Stimulated activated CD4-positive, alpha-beta T cell treated with anti-CD3 and anti-CD28 coated beads, TNF-alpha, amount 100 ng/mL, for 1 hour (primary cell): ENCODE data around the gene FREM1.

Source experiments
- DNase-seq, 3 donors: peaks; one replicate each; pipeline ENCODE4 v3.0.0-alpha.2; 2020; ENCODE audit warnings: low read depth in 3 of 3, low spot score in 1 of 3

The FREM1 gene

DNA sequence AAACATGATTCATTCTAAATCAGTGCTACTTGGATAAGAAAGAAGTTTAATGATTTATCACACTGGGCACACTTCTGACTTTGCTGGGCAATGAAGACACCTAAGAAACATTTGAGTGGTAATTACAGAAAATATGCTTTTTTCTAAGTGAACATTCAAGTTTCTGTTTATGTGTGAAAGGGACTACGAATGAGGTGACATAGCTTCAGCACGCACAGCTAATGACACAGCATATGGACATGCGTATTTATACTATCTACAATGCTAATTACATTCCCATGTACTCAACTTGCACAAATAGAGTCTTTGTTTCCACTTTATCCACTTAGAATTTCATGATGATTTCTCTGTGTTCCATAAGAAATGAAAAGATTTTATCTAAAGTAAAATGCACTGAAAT is 40.6 kb downstream of the FREM1 start:
- DNase-seq = no peak

DNA sequence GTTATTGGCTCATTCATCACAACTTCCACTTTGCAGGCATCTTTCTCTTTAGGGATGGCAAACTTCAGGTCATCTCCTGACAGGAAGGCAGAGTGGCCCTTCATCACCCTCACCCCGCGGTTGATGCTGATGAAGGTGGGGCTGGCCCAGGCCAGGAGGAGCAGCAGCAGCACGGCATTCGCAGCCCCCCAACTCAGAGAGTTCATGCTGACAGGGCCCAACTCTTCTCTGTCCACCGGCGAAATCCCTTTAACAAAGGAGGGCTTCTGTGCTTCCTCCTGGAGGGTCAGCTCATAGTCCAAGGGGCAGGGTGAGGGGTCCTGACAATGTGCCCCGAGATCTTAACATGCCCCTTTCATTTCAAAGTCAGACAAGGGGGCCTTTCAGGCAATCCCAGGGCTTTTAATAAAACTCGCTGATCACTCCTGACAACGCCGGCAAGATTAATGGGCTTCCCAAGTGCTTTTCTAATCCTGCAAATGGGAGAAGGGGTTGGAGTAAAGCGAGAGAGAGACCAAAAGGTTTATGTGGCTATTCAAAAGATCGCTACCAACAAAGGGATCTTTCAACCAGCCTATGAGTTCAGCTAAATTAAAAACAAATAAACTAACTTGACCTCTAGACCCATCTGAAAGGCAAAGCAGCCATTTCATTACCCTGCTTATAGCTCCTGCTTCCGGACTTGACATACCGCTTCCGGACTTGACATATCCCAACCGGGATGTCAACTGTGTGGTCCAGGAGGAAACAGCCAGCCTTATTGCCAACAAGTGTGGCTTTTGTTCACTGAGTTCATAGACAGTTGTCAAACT is 41.2 kb downstream of the FREM1 start:
- no peak for DNase-seq

DNA sequence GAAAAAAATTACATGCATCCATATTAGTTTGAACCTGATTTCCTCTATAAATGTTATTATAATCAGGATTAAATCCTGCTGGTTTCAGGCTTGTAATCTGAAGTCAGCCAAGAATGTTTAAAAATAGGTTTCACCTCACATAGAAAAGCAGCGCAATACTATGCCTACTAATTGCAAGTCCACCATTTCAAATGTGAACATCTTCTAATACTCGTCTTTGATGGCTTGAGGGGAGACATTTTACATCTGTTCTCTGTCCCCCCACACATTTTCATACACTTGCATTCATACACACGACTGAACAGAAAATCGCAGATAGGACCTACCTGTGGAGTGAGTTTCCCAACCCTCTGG is 41.8 kb downstream of the FREM1 start:
- DNase-seq = no peak

DNA sequence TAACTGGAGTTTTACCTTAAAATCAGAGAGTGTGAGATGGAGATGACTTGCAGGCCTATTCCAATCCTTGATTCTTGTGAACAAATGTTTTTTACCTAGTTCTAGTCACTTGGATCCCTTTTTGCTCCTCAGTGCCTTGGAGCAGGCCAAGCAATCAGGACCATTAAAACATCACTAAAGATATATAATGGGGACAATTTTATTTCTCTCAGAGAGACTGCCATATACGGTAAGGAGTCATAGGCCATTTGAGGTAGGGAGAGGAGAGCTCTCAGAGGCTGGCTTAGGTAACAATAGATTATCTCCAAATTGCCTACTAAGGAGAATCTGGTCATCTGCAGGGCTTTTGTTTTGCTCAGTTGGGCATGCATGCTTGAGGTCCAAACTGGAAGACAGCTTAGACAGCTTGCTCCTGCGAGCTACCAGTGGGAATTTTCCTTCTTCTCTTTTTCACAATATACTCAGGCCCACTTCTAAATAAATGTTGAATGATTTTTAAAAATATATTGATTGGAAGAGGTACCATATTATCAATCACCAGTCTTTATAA is 44.0 kb downstream of the FREM1 start:
- DNase-seq = no peak

DNA sequence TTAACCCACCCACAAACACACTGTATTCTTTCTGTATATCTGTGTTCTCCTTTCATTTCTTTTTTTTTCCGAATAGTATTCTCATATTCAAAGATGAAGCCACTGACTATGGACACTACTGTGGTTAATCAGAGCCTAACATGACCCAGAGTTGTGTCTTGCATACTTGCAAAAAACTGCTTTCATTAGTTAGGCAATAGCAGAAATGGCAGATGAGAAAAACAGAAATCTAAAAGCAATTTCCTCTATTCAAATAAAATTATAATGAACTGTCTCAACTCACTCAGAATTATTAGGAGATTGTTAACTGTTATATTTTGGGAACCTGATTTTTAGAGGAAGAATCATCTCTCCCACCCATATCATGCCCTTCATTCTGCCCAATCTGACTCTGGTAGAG is 45.9 kb downstream of the FREM1 start:
- no peak for DNase-seq

DNA sequence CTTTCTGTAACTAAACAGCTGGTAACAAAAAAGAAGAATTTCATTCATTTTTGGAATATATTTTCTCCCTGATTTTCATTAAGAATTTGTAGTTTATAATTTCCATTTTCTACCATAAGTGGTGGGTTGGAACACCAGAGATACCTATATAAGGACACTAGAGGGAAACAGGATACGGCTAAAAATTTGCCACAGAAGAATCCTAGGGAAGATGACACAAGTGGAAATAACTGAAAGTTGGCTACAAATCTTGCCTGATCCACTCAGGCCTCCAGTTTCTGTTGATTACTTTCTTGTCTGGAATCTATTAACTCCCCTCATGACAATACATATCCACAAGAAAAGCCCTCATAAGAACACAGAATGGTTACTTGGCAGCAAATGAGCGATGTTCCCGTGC is 46.8 kb downstream of the FREM1 start:
- no peak for DNase-seq

DNA sequence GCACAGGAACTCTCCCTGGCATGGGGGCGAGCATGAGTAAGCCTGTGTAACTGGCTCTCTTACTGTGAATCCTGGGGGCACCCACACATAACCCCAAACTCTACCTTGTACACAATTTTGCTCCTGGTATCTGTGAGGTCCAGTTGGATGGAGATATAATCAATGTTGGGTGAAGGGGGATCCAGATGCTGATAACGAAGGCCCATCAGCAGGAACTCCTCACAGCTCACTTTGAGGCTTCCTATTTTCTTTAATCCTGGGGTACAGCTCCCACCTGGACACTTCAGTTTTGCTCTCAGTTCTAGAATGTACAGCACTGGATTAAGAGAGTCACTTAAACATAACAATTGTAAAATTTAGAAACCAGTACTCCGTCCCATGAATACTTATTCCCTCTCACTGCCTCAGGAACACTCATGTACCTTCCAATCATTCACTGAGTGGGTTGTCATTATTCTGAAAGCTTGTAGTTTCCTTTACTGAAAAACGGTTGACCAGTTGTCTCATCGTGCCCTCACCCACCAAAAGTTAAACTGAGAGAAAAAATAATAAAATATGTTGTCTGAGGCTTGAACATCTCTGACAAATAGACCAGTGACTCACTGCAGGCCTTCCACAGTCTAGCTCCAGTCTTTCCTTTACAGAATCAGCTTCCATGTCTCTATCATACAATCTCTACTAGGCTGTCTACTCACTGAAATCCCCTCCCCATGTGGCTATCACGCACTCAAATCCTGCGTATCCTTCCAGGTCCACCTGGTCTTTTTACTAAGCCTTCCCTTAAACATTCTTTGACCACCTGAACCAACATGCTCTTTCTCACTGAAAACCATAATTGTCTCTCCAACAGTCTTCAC is 52.6 kb downstream of the FREM1 start:
- no peak for DNase-seq

DNA sequence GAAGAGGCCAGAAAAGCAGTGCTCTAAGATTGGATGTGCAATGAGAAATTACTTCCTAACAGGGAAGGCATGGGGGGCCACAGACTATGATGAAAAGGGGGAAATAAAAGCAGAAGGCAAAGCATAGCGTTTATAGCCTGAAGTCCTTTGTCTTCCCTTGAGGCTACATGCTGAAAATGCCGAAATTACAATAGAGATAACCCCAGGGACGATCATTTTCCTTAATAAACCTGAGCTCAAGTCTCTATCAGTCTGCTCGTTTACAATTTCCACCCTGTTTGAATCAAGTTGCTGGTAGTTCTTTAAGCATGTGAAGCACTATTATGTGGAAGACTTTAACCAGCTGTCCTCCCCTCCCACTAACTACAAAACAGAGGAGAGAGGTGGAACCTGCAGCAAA is 60.4 kb downstream of the FREM1 start:
- DNase-seq = no peak

DNA sequence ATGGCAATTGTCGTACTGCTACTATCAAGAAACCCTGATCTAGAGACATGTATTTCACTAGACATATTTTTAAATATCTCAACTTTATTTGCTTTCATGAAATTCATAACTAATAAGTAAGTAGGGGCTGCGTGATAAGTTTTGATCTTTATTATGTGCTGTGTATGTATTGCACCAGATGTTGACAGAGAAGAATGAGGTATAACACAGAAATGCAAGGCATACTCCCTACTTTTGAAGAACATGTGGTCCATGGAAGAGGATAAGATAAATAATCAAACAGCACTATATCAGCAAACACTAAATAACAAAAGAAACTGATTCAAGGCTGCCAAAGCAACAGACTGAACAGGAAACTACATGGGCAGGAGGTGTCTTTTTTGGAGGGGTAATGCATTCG is 60.9 kb downstream of the FREM1 start:
- DNase-seq = no peak

DNA sequence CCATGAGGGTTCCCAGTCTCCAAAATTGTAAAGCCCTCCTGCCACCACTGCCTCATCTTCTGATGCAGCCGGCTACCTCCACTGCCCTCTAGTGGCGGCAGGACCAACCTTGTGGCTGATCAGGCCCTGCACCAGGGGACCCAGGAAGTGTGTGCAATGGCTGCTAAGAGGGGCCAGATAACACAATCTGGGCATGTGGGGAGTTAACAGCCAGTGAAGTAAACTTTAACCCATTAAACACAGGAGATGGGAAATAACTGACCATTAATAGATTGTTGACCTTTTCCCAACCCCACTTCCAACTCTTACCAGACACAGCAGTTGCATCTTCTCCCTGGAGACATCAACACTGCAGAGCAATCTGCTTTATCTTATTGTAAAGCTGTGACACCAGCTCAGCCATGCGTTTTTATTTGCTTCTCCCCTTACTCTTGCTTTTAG is 63.3 kb downstream of the FREM1 start:
- peak in 1 of 3 donors; percentile 41 for DNase-seq

DNA sequence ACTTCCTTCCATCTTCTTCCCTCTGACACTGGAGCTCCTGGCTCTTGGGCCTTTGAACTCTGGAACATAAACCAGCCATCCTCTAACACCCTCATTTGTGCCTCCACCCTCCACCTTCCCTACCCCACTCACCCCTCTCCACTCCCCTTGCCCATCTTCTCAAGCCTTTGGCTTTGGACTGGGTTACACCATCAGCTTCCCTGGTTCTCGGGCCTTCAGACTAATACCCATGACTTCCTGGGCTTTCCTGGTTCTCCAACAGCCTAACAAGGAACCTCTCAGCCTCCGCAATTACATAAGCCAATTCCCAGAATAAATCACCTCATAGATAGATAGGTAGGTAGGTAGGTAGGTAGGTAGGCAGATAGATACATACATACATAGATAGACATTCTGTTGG is 67.1 kb downstream of the FREM1 start:
- DNase-seq = no peak

DNA sequence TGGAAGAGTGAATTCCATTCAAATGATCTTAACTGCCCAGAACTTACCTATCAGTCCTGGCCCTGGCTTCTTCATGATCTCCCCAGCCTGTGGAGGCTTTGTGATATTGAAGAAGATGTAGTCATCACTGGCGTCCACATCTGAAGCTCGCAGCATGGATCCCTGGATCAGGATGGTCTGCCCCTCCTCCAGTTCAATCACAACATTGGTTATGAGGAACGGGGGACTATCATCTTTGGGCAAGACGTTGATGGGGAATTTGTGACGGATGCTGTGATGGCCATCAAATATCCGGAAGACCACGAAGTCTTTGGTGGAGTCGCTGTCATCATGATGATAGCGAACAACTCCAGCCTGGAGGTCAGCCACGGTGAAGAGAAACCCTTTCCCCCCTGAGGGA is 68.0 kb downstream of the FREM1 start:
- DNase-seq = no peak

DNA sequence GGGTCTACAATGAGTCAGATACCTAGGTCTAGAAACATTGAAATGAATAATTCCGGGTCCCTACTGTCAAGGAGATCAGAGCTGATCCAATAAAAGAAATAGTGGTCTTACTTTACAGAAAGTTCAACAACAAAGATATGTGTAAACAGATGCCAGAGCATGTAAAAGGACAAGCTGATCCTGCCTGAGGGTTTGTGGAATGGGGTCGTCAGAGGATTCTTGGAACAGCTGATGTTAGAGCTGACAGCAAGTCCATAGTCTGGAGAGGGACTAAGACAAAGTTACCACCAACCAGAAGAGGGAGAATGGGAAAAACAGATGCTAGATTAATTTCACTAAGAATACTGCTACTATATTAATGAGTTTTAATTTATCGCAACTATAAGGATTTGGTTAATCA is 71.5 kb downstream of the FREM1 start:
- DNase-seq = no peak

DNA sequence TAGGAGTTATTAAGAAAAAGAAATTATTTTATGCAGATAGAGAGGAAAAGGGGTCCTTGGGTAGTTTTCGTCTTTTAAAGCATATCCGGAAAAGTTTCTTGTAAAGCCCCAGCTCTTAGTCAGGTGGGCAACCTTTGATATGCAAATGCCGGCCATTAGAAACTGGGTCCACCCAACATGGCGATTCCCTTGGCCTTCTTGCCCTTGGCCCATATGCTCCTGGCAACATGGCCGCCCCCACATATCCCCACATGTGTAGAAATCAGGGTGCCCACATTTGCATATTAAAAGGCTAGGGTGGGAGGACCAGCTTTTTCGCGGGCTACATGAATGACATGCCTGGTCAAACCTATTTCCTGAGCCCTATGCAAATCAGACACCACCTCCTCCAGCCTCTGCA is 73.3 kb downstream of the FREM1 start:
- DNase-seq = no peak

DNA sequence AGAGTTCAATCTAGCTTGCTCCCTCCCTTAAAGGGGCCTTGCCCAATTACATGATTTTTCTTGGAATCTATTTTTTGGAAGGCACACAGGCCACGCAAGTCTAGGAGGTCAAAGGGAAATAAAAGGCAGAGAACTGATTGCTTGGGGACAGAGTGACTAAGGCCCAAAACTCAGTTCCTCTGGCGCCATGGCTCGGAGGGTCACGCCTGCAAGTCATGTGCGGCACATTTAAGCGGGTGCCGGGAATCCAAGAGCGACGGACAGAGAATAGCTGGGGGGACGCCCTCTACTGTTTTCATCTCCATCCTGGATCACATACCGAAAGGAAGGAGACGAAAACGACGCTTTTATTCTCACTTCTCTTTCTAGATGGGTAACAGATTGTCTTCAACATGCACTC is 78.6 kb downstream of the FREM1 start:
- DNase-seq = no peak

DNA sequence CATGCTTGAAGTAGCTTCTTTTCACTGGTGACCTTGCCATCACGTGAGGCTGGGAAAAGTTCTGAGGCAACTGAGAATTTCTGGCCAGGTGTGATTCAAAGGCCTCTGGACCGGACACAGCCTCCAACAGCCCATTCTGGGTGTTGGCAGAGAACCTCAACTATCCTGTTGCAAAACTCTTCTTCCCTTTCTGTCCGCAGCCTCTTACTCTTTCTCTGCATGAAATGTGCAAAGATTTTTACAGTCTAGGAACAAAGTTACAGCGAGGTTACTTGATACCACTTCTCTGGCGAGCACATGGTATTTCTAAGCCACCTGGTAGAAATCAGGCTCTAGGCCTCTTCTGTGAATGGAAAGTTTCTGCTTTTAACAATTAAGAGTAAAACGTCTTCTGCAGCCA is 79.2 kb downstream of the FREM1 start:
- no peak for DNase-seq

DNA sequence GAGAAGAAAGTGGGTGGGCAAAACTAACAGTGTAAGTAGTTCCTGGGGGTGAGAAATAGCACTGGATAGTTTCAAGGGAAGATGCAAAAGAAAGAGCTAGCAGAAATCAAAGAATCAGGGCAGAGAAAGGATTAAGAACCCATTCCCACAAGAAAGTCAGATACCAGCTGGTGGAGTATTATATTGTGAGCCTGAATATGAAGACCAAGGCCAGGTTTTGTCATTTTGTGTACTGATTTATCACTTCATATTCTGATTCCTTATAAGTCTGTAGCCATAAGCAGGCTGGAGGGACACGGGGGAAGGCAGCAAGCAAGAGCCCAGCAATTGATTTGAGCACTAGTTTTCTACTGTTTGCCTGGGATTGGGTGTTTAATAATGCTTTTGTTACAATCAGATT is 80.2 kb downstream of the FREM1 start:
- no peak for DNase-seq

DNA sequence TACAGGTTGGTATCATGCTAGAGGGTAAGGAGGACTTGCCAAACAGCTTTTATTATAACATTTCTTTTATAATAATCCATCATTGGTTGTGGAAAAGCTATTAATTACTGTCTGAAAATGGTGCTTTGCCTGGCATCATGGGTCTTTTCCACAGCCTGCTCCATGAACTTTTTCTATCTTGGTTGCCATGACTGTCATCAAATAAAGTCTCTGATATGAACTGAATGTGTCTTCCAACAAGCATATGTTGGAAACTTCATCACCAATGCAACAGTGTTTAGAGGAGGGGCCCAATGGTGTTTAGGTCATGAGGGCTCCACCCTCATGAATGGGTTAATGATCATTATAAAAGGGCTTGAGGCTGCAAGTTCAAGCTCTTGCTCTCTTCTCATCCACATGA is 81.0 kb downstream of the FREM1 start:
- DNase-seq = no peak

DNA sequence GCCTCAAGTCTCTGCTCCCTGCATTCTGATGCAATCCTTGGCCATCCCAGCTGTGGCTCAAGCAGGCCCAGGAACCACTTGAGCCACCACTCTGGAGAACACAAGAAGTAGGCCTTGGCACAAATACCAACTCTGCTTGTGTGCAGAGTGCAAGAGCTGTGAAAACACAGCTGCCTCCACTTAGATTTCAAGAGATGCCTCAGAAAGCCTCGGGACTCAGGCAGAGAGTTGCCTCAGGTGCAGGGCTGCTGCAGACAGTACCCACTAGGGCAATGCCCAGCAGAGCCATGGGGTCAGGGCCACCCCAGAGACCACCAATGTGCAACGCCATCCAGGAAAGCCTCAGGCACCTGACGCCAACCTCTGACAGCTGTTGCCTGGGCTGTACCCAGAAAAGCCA is 82.4 kb downstream of the FREM1 start:
- no peak for DNase-seq

DNA sequence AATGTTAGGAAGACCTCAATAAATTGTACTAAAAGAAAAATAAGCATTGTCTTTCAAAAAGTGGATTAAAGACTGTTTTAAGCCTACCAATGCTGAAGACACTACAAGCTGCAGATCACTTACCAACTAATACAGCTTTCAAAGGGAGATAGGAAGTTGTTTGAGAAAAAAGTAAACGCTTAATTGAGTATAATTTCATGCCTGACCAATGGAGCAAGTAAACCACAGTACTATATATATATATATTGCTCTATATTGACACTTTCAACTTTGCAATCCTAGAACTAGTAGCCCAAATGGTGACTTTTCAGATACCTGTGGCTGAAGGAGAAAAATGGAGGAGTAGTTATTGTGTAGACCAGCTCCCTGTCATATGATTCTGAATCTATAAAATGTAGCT is 85.7 kb downstream of the FREM1 start:
- no peak for DNase-seq

DNA sequence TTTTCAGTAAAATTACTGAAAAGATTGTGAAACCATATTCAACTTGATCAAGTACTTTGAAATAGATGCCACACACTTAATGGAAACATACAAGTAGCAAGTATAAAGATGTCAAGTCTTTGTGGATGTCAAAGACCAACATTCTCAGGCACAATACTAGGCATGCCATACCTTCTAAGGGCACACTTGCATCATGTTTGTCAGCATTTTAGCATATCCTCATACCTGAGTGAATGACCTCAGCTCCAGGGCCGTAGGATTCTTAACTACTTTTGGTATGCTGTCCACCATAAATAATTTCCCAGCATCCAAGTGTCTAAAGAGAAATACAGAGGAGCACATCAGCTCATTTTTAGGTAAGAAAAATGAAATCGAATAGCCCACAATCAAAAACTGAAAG is 86.4 kb downstream of the FREM1 start:
- no peak for DNase-seq

DNA sequence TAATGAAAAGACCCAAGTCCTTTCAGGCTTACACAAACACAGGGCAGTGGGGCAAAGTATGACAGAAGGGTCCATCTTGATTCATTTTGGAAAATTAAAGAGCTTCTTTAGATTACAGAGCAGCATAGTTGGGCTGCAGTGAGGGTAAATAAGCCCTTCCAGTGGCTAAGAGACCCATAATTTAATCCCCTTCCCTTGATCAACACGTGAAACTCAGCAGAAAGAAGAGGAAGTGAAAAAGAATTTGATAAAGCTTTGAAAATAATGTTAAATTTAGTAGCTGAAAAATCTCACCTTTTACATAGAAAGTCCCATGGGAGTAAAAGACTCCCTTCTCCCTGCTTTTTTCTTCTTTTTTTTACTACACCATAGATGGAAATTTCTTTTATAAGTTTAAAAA is 87.6 kb downstream of the FREM1 start:
- DNase-seq = no peak
